T47D (cell line): ENCODE data around the gene FRAS1.

ENCODE experiments used
- DNase-seq, 2 experiments: peaks; one replicate each; pipeline versions ENCODE4 v3.0.0 to v3.0.0-alpha.2; 2011 to 2012; ENCODE audit warnings: low read depth in 1 of 2, low spot score in 1 of 2
- JUND ChIP-seq: IDR thresholded peaks from 2 replicates; pipeline ENCODE4 v1.6.1; 2012; ENCODE audit warnings: low read depth
- in situ Hi-C: cut with HindIII; loops from 2 replicates; pipeline ENCODE4 v1.10.0; 2016; ENCODE audit warnings: low sequenced_read_pairs, low pct_unique_long_range_greater_than_20kb

Gene FRAS1

DNA sequence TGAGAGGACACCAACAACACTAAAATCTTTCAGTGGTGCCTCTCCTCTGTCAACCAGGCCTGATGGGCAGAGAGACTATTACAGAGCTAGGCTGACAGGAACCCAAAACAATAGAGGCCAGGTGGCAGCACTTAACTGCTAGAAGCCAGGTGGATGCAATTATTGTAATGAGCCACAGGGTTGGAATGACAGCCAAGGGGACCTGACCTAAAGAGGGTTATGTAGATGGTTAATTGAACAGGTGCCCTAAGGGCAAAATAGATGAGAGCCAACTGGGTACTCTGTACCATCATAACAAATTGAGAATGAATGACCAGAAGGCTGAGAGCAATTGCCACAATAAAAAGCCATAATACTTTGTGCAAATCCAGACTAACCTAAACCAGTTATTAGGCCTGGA lies 24.7 kb upstream of the FRAS1 start:
- TF ChIP-seq JUND: no peak
- in situ Hi-C loops: no loop called here
- DNase-seq: peak in 1 of 2 experiments; percentile 10

DNA sequence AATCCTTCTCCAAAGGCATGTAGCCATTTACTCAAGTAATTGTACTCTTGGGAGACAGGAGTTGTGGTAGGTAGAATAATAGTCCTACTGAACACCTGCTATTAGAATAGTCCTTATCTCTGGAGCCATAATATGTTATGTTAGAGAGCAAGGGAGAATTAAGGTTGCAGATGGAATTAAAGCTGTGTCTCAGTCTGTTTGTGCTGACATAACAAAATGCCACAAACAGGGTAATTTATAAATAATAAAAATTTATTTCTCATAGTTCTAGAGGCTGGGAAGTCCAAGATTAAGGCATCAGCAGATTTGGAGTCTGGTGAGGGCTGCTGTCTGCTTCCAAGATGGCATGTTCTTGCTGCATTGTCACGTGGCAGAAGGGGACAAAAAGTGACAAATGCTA lies 24.2 kb upstream of the FRAS1 start:
- in situ Hi-C loops: no loop called here
- no peak for TF ChIP-seq JUND
- no peak for DNase-seq

- DNase-seq: no peak
- TF ChIP-seq JUND: no peak
- in situ Hi-C loops: no loop called here
These were observed 23.3 kb upstream of the FRAS1 start for GRCh38 chr4:78033861-78034260.

DNA sequence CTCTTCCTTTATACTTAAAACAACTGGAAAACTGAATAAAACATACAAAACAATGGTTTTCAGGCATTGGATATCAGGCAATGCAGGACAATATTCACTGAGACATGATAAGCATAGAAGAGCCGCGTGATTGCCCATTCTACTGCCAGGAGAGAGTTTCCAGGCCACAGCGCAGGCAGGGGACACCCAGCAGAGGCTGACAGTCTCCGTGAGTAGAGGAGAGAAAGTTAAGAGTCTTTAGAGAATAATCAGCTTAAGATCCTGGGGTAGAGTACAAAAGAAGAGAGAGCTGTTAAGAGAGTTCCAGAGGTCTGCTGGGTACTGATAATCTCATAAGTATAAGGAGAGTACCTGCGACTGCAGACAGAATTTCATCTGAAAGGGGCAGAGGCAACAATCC lies 18.4 kb upstream of the FRAS1 start:
- no peak for TF ChIP-seq JUND
- DNase-seq: no peak
- in situ Hi-C loops: no loop called here

DNA sequence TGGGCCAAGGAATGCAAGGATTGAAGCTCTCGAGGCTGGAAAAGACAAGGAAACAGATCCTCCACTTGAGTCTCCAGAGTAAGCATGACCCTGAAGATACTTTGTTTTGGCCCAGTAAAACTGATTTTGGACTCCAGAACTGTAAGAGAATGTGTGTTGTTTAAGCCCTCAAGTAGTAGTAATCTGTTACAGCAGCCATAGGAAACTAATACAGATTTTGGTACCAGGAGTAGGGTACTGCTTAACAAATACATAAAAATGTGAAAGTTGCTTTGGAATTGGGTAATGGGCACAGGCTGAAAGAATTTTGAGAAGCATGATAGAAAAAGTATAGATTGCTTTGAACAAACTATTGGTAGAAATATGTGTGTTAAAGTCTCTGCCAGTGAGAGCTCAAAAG lies 17.4 kb upstream of the FRAS1 start:
- no peak for DNase-seq
- no peak for TF ChIP-seq JUND
- in situ Hi-C loops: no loop called here

DNA sequence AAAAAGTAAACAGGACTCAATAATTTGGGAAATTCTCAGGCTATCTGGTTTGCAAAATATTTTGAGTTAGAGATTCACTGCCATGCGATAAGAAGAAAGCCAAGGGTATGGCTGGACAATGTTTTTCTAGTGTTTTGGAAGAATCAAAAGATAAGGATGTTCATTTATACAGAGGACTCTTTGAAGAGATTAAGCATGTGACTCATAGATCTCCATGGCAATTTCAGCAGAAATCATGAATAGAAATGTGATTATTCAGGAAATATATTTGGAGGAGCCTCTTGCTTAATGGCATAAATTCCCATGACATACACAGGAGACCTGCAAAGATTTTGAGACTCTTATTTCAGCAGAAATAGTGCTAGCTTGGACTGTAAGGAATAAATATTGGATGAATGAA lies 16.7 kb upstream of the FRAS1 start:
- TF ChIP-seq JUND: no peak
- in situ Hi-C loops: no loop called here

GRCh38 chr4:78047366-78047765 lies 9.8 kb upstream of the FRAS1 start:
- TF ChIP-seq JUND: no peak
- in situ Hi-C loops: no loop called here
- DNase-seq: no peak

More for the DNA sequence above, 16.7 kb upstream of the FRAS1 start:
- DNase-seq: no peak

DNA sequence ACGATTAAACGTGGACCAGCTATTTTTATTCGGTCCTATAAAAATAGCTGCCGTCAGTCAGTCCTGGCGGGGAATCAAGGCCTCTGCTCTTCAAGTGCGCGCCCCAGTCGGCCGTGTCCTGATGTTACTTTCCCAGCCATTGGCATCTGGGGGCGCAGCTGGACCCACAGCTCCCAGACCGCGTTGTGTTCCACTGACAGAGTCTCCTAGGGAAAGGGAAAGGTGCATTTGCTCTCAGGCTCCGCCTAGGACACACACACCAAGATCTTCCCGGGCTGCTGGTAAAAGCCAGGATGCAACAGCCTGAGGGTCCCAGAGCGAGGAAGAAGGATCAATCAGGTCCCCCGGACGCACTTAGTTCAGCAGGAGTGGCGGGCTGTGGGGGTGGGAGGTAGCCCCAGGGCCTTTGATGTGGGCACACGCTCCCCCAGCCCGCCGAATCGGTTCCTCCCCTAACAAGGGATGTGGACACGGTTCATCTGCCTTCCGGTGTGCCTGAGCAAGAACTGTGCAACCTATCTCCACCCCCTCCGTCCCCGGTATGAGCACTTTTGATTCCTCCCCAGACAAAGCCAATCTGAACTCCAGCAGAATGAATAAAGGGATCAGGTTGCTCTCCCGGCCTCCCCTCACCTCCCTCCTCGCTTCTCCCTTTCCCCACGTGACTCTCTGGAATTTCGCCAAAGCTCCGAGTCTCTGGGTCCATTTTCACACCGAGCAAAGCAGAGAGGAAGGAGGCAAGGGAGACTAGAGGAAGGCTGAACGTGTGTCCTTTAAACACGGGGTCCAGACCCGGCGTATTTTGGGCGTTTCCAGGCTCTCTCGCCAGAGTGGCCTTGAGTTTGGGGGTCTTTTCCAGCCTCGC lies 626 bp upstream of the FRAS1 start:
- no peak for TF ChIP-seq JUND
- peak in 1 of 2 experiments; percentile 78 for DNase-seq
- in situ Hi-C loops: no loop called here

DNA sequence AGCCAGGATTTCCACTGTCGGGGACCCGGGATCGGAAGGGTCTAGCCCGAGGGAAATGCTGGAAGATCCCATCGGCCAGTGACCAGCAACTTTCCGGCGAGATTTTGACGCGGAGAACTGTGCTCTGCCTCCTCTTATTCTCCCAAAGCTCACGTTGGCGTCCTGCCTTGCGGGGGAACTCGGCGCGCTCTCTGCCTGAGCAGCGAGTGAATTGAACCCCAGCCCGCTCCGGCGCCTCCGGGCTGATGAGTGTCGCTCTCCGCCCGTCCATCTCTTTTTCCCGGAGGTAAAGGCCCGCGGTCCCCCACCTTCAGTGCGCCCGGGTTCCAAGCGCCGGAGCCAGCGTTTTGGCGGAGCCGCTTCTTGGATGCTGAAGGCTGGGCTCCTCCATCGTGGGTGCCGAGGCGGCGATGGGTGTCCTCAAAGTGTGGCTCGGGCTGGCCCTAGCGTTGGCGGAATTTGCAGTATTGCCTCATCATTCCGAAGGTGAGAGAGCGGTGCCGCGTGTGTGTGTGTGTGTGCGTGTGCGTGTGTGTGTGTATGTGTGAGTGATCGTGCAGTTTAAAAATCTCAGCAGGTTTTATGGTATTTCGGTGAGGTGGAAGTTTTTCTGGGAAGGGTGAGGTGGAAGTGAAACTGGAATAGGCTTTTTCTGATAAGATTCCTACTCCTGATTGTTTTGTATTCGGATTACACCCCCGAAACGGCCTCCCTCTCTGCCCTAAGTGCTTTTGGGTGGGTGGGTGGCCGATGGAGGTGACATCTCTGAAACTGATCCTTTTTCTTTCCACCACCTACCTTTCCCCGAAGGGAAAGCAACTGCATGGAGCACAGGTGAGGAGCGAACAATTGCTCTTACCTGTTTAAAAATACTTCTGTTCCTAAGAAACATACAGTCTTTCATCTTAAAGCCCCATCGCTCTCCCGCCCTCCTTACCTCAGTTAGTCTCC lies 752 bp downstream of the FRAS1 start:
- peak in 1 of 2 experiments; percentile 29 for DNase-seq
- no peak for TF ChIP-seq JUND
- in situ Hi-C loops: no loop called here

- in situ Hi-C loops: no loop called here
- TF ChIP-seq JUND: no peak
- peak; percentile 25 to 30 for DNase-seq
These were observed 1.7 kb downstream of the FRAS1 start for GRCh38 chr4:78058591-78059523.

DNA sequence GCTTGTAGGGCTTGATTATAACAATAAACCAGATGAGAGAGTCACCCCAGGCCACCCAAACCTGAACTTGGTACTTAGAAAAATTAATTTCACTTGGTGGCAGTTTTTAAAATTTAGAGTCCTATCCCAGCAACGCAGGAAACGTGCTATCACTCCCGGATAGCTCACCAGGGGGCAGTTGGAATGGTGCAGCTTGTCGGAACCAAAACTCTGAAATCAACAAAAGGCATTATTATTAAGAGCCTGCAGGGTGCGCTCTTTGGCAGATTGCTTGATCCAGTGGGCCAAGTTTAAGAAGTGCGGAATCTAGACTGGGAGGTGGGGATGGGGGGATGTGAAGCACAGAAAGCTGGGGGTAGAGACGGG lies 2.4 kb downstream of the FRAS1 start:
- TF ChIP-seq JUND: no peak
- peak; percentile 30 to 79 for DNase-seq
- in situ Hi-C loops: no loop called here

GRCh38 chr4:78059938-78060337 lies 2.8 kb downstream of the FRAS1 start:
- in situ Hi-C loops: no loop called here
- no peak for TF ChIP-seq JUND
- DNase-seq: no peak
